HG03064 (cell line): ENCODE data around the gene WNT8A.

ENCODE experiments used
- ATAC-seq: cut with Tn5 transposase; IDR thresholded peaks from one replicate; pipeline ENCODE4 v1.9.1; 2021; ENCODE audit warnings: low read depth; ENCODE audit not compliant: unreplicated experiment

The WNT8A gene

DNA sequence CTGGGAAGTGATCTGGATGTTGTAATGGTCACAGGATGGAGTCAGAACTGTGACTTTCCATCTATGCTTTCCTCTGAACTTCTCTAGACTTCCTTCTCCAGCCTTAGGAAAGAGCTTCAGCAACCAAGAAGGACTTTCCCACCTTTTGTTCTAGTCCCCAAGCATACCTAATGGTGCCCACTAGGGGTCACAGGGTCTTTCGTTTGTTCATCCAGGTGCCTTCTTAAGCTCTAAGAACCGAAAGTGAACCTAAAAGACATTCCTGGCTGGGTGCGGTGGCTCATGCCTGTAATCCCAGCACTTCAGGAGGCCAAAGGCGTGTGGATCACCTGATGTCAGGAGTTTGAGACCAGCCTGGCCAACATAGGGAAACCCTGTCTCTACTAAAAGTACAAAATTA, 1.8 kb upstream of the WNT8A start:
- no peak for ATAC-seq

DNA sequence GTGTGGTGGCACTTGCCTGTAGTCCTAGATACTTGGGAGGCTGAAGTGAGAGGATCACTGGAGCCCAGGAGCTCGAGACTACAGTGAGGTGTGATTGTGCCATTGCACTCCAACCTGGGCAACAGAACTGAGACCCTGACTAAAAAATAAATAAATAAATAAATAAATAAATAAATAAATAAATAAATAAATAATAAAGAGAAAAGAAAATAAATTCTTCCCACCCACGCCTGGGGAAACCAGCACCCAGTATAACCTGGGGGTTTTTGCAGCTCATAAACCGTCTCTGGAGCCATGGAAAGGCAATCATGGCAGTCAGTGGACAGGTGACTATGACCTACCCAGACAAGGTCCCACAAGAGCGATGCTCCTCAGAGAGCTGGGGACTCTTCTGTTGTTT, 7.9 kb downstream of the WNT8A start:
- no peak for ATAC-seq

DNA sequence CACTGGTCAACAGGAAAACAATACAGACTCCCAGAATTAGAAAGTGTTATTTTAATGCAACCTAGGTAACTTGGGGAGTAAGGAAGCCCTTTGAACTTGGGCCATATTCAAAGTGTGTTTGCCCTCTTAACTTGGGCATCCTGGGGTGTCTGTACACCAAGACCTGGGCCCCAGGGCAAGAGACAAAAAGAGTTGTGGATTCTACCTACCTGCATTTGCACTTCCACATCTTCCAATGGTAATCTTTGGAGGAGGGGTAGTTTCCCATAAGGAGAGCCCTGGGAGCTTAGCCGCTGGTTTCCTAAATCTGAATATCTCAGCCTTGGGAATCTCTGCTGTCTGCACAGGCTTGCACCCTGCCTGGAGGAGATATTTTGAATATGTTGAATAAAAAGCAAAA, 8.5 kb downstream of the WNT8A start:
- ATAC-seq, result no peak

DNA sequence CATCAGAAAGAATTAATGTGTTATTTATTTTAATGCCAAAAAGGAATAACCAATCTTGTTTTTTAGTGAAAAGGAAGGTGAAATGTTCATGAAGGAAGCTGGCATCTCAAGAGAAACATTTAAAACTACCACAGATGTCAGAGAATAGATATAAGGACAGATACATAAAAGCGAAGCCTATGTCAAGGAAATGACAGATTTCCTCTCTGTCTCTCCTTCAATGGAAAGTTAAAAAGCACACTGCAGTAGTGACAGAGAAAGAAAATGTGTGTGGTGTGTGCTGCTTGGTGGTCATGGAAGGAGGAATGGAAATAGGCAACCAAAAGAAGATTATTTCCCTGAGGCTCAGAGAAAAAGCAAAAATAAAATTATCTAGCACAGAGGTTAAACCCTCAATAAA, 9.2 kb downstream of the WNT8A start:
- ATAC-seq, result no peak

DNA sequence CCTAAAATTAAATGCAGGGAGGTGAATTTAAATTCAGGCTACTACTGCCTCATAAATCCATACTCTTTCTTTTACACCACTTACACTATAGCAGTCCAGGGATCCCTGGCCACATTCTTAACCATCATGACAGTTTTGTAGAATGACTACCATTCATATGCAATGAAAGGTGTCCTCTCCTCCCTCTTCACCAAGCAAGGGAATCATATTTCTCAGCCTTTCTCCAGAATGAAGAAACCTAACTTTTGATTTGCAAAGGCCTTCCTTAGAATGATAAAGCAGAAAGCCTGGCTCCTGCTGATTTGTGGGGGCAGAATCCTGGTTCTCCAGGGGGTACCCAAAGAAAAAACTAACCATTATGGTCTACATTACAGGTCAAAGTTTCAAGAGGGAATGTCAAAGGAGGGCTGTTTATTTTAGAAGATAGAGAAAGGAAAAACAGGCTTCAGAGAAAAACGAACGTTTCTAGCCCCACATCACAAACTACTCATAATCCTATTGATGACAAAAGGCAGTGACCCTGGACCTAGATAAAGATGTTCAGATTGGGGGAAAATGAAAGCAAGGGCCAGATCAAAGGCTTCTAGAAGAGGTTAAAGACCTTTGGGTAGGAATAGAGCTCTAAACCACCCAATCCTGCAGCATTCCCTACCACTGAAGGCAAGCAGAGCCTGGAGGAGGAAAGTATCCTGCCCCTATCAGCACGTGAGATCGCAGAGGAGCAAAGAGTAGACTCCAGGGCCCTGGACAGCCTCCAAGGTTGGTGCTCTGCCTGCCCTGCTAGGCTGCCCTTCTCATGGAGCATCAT, 11.5 kb downstream of the WNT8A start:
- ATAC-seq, result no peak

DNA sequence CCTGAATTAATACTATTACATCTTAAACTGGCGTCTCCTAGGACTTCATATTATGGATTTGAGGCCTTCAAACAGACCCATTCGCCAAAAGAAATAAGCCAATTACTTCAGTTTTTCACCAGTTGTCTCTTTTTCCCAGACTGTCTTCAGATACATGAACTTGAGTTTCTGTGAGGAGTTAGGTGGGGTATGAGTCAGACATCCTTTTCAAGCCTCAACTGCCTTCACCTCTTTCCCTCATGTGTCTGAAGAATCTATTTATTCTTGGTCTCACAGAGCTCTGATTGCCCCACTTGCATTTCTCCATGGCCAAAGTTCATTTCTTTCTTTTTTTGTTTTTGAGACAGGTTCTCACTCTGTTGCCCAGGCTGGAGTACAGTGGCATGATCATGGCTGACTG, 12.5 kb downstream of the WNT8A start:
- ATAC-seq, result no peak

DNA sequence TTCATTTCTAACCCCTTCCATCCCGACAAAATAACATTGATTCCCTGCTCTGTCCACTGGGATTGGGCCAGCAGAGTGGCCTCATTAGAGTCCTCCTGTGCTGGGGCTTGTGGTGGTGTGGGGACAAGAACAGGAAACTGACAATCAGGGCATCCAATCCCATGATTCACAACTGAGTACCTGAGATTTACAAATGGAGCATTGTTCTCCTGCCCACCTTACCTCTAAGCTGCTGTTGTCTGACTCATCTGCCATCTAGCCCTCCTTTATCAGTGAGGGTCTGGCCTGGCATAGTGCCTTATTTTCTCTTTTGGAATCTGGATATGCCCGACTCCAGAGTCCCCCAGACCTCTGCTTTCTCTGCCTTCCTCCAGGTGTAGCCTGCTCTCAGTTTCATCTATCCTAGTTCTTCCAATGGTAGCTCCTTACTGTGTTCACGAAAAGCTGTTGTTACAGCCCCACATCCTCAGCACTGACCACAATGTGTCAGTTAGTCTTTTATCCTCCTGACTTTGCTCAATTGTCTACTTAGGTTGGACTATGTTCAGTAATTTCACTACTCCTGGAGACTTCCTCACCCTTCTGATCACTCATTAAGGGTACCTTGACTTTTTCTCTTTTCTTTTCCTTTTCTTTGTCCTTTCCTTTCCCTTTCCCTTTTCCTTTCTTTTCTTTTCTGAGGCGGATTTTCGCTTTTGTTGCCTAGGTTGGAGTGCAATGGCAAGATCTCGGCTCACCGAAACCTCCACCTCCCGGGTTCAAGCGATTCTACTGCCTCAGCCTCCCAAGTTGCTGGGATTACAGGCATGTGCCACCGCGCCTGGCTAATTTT, 13.4 kb downstream of the WNT8A start:
- ATAC-seq, result no peak

DNA sequence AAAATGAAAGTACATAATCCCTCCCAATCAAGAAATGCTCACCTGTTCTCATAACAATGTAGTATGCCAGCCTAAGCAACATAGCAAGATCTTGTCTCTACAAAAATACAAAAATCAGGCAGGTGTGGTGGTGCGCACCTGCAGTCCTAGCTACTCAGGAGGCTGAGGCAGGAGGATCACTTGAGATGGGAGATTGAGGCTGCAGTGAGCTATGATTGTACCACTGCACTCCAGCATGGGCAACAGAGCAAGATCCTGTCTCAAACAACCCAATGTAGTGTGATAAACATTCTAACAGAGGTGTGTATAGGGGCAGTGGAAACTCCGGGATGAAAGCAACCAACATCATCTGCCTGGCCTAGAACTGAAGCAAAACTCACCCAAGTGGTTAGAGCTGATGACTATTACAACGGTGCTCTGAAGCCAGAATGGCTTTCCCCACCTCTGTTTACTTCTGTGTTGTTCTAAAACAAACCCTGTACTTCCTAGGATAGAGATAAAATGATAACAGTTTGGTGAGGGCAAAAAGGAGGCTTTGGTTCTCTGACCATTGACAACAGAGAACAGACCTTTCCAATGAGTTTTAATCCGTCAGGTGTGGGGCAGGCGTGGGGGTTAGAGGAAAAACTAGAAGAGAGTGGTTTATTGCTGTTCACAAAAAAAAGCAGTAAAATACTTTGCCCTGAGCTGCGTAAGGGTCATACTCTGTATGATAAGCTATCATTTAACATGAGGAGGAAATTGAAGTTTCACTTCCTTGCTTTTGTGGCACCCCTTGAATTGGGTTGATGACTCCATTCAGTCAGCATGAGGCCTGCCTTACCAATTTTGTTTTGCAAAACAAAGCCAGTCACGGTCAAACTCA, 18.9 kb downstream of the WNT8A start:
- no peak for ATAC-seq

DNA sequence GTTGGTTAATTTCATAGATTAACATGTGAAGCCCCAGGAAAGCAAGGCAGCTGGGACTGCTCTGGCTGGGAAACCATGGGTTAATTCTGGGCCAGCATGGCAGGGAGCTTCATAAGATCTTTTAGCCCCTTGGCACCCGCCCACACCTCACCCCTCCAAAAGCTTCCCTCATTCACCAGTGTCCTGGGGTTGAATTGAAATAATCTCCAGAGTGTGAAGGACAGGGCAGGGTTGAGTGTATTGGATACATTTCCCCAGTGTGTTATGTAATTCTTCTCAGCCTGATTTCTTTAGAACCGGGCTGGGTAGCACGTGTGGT, 19.4 kb downstream of the WNT8A start:
- ATAC-seq, result no peak

DNA sequence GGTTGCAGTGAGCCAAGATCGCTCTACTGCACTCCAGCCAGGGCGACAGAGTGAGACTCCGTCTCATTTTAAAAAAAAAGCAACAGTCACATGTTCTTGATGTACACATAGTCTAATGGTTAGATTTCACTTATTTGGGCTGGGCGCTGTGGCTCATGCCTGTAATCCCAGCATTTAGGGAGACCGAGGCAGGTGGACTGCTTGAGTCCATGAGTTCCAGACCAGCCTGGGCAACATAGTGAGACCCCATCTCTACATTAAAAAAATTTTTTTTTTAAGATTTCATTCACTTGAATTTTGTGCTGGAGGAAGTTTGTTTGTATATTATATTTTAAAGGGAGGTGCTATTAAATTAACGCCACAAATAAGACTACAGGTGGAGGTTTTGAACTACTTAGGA, 21.9 kb downstream of the WNT8A start:
- ATAC-seq, result no peak

DNA sequence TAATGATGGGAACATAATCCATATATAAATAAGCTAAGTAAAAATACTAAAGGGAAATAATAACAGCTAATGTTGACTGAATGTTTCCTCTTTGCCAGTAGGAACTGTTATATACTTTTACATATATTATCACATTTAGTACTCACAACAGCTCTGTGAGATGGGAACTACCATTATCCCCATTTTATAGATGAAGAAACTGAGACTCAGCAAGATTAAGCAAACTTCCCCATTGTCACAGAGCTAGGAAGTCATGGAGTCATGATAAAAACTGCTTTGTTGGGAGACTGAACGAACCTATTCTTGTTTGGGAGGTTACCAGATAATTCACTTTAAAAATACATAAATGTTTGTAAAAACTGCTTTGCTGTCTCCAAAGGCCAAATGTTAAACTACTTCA, 23.4 kb downstream of the WNT8A start:
- ATAC-seq, result no peak

DNA sequence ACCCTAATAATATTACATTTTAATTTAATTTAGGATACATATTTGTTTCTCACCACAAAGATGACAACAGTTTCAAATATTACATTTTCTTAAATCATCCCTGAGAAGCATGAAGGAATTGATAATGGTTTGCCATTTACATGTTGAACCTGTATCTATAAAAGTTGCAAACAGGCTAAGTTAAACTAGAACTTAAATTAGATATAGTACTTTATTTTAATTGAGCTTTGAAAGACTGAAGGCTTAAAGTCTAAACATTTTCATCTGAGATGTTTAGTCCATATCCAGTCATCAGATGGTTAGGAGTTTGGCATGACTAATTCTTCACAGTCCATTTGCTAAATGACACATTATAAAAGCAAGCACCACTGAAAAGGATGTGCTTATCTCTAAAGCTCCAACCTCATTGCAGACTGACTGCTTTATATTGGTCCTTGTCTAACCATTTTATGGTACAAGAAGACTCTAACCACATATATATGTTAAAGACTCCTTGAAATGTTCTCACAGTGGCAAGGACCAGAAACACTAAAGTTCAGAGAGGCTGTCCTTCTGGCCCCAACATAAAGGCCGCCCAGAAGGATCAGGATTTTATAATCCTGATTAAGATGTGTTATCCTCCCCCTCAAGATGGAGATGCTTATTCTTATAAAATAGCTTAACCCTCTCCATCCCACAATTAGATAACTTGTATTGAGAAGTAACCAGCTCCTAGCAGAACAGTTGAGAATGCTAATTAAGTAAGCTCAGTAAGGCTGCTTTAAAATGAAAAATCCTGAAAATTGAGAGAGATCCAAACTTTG, 25.8 kb downstream of the WNT8A start:
- no peak for ATAC-seq

DNA sequence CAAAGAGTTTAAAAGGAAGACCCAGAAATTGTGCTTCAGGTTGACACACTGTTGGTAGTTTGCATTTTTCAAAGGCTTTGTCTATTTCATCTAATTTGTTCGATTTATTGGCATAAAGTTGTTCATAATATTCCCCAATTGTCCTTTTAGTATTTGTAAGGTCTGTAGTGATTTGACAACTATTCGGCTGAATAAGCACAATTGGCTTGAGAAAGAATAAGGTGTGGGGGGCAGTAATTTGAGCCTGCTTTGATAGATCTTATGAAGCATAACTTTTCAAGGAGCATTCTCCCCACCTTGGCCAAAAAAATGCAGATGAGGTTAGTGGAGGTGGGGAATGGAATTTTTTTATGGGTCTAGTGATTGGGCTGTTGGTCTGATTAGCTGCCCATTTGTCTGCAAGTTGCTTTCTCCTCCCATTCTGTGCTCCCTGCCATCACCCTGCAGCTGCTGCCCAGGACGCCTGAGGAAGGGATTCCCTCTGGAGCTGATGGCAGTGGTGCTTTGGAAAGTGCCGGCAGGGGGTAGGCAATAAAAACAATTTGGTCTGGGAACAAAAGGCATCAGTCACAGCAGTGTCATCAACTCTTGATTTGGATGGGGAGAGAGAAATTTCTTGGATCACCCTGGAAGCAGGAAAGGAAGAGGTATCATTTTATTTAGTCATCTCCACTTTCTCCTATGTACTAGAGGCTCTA, 26.6 kb downstream of the WNT8A start:
- ATAC-seq, result no peak

DNA sequence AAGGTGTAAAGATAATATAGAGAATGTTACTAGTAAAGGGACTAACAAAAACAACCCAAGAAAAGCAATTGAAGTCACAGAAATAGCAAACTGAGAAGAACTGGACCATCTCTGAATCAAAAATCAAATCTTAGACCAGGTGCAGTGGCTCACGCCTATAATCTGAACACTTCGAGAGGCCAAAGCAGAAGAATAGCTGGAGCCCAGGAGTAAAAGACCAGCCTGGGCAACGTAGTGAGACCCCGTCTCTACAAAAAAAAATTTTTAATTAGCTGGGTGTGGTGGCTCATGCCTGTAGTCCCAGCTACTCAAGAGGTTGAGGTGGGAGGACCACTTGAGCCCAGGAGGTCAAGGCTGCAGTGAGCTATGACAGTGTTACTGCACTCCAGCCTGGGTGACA, 27.3 kb downstream of the WNT8A start:
- ATAC-seq, result no peak

DNA sequence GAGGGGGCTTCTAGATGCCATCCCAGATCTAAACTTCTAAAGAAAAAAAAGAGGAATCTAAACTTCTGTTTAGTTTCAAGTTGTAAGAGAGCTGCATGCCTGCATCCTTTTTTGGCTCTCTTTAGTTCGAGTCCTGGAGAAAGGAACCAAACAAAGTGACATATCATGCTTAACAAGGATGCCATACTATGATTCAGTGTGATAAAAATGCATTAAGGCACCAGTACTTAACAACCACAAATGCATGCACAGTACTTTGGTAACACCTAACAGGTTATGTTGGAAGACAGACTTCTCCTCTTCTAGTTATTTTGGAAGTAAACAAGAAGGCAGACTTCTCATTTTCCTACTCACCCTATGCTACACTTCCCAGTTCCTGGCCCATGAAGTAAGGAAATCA, 28.1 kb downstream of the WNT8A start:
- ATAC-seq, result no peak

DNA sequence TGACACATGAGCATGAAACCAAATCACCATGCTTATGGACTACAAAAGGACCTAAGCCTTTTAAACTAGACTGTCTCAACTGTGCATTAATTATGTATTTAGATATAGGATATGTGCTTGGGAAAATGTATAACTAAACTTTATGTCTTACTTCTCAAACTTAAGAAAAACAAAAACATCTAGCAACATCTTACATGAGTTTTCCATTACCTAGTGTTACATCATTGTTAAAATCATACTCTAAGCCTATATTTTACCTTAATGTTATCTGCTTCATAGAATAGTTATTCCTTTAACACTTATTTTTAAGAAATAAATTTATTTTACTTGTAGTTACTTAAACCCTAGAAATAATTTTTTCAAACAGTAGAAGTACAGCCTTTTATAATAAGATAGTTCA, 31.4 kb downstream of the WNT8A start:
- no peak for ATAC-seq

DNA sequence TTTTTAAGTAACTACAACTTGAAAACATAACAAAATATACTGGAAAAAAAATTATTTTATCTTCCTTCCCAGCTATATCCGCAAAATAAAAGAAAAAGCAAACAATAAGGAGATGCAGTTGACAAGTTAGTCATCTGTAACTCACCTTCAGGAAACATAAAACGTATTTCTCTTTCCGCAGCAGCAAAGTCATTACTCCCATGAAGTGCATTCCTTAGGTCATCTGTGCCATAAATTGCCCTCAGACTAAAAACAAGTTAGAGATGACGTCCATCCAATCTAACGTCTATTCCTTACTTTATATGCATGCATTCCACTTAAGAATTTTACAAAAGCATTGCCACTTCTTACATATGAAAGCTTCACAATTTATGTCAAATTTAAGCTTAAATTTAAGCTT, 44.5 kb downstream of the WNT8A start:
- no peak for ATAC-seq

DNA sequence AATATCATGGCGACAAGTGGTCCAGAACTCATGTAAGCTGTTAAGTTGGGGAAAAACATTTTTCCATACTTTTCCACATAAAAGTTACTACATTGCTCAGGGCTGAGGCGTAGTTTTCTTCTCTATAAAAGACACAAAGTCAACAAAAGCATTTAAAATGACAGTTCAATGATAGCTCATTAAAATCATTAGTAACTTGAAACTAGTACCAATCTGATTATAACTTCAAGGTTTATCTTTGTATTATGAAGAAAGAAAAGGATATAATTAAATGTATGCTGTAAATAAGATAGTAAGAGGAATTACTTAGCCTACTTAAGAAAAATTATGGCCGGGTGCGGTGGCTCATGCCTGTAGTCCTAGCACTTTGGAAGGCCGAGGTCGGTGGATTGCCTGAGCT, 45.5 kb downstream of the WNT8A start:
- ATAC-seq, result no peak

DNA sequence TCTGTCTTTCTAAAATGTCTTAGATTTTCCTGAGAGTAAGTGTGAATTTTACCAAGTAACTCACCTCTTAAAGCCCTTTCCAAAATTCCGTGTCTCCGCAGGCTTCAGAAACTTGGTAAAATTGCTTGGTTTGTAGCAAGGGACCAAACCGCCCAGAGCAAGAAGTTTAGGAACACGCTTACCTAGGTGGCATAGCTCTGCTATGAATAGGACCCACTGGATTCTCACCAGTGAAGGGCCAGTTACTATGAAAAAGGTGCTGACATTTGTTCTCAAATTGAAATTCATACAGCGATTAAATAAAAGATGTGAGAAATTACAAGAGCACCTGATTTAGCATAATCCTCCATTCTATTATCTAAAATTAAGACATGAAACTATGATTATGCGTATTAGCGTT, 48.7 kb downstream of the WNT8A start:
- ATAC-seq, result no peak
